WERI-Rb-1 (cell line): Measurements from ENCODE around the gene JDP2.

Experiments
- DNase-seq: peaks from one replicate; pipeline ENCODE4 v3.0.0-alpha.2; 2020
- H3K27ac ChIP-seq: fragments of 250-450 bp; sonication (Bioruptor Pico); 2 replicates; pipeline ENCODE4 v1.5.1; 2020; ENCODE audit warnings: mild to moderate bottlenecking, moderate library complexity
- H3K27me3 ChIP-seq: fragments of 250-450 bp; sonication (Bioruptor Pico); 2 replicates; pipeline ENCODE4 v1.5.1; 2021; ENCODE audit warnings: mild to moderate bottlenecking, low read depth, moderate library complexity; ENCODE audit not compliant: insufficient read depth, severe bottlenecking
- H3K36me3 ChIP-seq: fragments of 250-450 bp; sonication (Bioruptor Pico); 2 replicates; pipeline ENCODE4 v1.5.1; 2020; ENCODE audit warnings: mild to moderate bottlenecking, moderate library complexity
- H3K4me3 ChIP-seq: 2 replicates; pipeline ENCODE4 v1.5.1; 2011; ENCODE audit warnings: low read depth, mild to moderate bottlenecking, control low read depth, low read length
- H3K9me3 ChIP-seq: fragments of 250-450 bp; sonication (Bioruptor Pico); 2 replicates; pipeline ENCODE4 v1.5.1; 2021; ENCODE audit warnings: mild to moderate bottlenecking, moderate library complexity; ENCODE audit not compliant: severe bottlenecking
- CTCF ChIP-seq: IDR thresholded peaks from 2 replicates; pipeline ENCODE4 v1.5.1; 2011; ENCODE audit warnings: low read depth, mild to moderate bottlenecking, control low read depth, inconsistent platforms, low read length

JDP2 gene

GRCh38 chr14:75510547-75510946 is 82.7 kb downstream of the JDP2 start:
- Histone ChIP-seq H3K27ac (no peak overlapping the region), H3K27me3 (no peaks in the 10 kb centered on the region), H3K9me3 (peaks cover 3% of the 10 kb centered on the region), H3K4me3 (no peak overlapping the region), H3K36me3 (no peaks in the 10 kb centered on the region)
- no peak for DNase-seq
- no peak for TF ChIP-seq CTCF

- H3K36me3 ChIP-seq, result no peaks in the 10 kb centered on the region
- no peak overlapping the region for H3K4me3 ChIP-seq
- no peak for TF ChIP-seq CTCF
- no peaks in the 10 kb centered on the region for H3K27me3 ChIP-seq
- H3K9me3 ChIP-seq, result peaks cover 3% of the 10 kb centered on the region
- H3K27ac ChIP-seq, result no peak overlapping the region
- no peak for DNase-seq
Observed at GRCh38 chr14:75511201-75511600, 83.4 kb downstream of the JDP2 start.

- no peak overlapping the region for H3K4me3 ChIP-seq
- no peak overlapping the region for H3K27ac ChIP-seq
- H3K9me3 ChIP-seq, result no peaks in the 10 kb centered on the region
- H3K36me3 ChIP-seq, result no peaks in the 10 kb centered on the region
- no peaks in the 10 kb centered on the region for H3K27me3 ChIP-seq
- no peak for DNase-seq
- no peak for TF ChIP-seq CTCF
Observed at GRCh38 chr14:75513911-75514672, 86.3 kb downstream of the JDP2 start.

GRCh38 chr14:75514673-75515628 is 87.1 kb downstream of the JDP2 start:
- no peak overlapping the region for H3K4me3 ChIP-seq
- no peaks in the 10 kb centered on the region for H3K27me3 ChIP-seq
- no peaks in the 10 kb centered on the region for H3K9me3 ChIP-seq
- H3K36me3 ChIP-seq, result no peaks in the 10 kb centered on the region
- DNase-seq, result no peak
- no peak overlapping the region for H3K27ac ChIP-seq
- peak; percentile 33 for TF ChIP-seq CTCF

- Histone ChIP-seq H3K9me3 (no peaks in the 10 kb centered on the region), H3K27ac (no peak overlapping the region), H3K4me3 (no peak overlapping the region), H3K36me3 (no peaks in the 10 kb centered on the region), H3K27me3 (no peaks in the 10 kb centered on the region)
- TF ChIP-seq CTCF, result no peak
- no peak for DNase-seq
Observed at GRCh38 chr14:75515629-75515996, 87.8 kb downstream of the JDP2 start.
